Measurements from ENCODE around the gene KIAA1671.

KIAA1671 gene

GRCh38 chr22:25096638-25097405, 144.3 kb downstream of the KIAA1671 start:
- DNase-seq = no peak

GRCh38 chr22:25098445-25099081, 146.0 kb downstream of the KIAA1671 start:
- DNase-seq = no peak

- no peak for DNase-seq
Measured at GRCh38 chr22:25099202-25099601, 146.7 kb downstream of the KIAA1671 start.

GRCh38 chr22:25100402-25100801, 147.9 kb downstream of the KIAA1671 start:
- no peak for DNase-seq

- no peak for DNase-seq
Measured at GRCh38 chr22:25100948-25101347, 148.4 kb downstream of the KIAA1671 start.

GRCh38 chr22:25101501-25101900, 149.0 kb downstream of the KIAA1671 start:
- DNase-seq = no peak

- DNase-seq = no peak
Measured at GRCh38 chr22:25101986-25102385, 149.5 kb downstream of the KIAA1671 start.

GRCh38 chr22:25102722-25103121, 150.2 kb downstream of the KIAA1671 start:
- DNase-seq = no peak

GRCh38 chr22:25104367-25104766, 151.9 kb downstream of the KIAA1671 start:
- DNase-seq = no peak

GRCh38 chr22:25105817-25106650, 153.5 kb downstream of the KIAA1671 start:
- no peak for DNase-seq

GRCh38 chr22:25109878-25110595, 157.5 kb downstream of the KIAA1671 start:
- no peak for DNase-seq

GRCh38 chr22:25110596-25110845, 158.0 kb downstream of the KIAA1671 start:
- DNase-seq = no peak

GRCh38 chr22:25110846-25111578, 158.5 kb downstream of the KIAA1671 start:
- DNase-seq = peak; percentile 60

GRCh38 chr22:25111579-25112517, 159.3 kb downstream of the KIAA1671 start:
- peak; percentile 26 for DNase-seq

- no peak for DNase-seq
Measured at GRCh38 chr22:25112538-25113253, 160.2 kb downstream of the KIAA1671 start.

- no peak for DNase-seq
Measured at GRCh38 chr22:25113316-25113721, 160.8 kb downstream of the KIAA1671 start.

GRCh38 chr22:25114369-25115362, 162.2 kb downstream of the KIAA1671 start:
- no peak for DNase-seq

GRCh38 chr22:25119609-25120008, 167.1 kb downstream of the KIAA1671 start:
- no peak for DNase-seq

GRCh38 chr22:25120093-25120561, 167.6 kb downstream of the KIAA1671 start:
- no peak for DNase-seq

Data from stimulated activated CD8-positive, alpha-beta memory T cell treated with anti-CD3 and anti-CD28 coated beads, Interleukin-4, amount 100 ng/mL, for 48 hours (primary cell).